K562 (cell line): ENCODE data around the gene ZNF546. TPM values are rescaled to one million over a fixed set of nuclear protein-coding genes. Genes with fewer than 3 reads are reported as not detected.

Experiments
- CBX1 ChIP-seq: sonication (generic); IDR thresholded peaks from 2 replicates; pipeline ENCODE4 v1.6.1; 2016; ENCODE audit warnings: antibody characterized with exemption, low read depth, mild to moderate bottlenecking
- CBX2 ChIP-seq: fragments of 200-600 bp; sonication (generic); IDR thresholded peaks from one replicate; pipeline ENCODE4 v1.6.1; 2012; ENCODE audit warnings: mild to moderate bottlenecking, low read length, inconsistent platforms; ENCODE audit not compliant: insufficient read depth, poor library complexity, severe bottlenecking
- CHD7 ChIP-seq: fragments of 200-600 bp; sonication (generic); IDR thresholded peaks from one replicate; pipeline ENCODE4 v1.6.1; 2012; ENCODE audit warnings: mild to moderate bottlenecking, low read depth, low read length, inconsistent platforms
- DEAF1 ChIP-seq: fragments of 450-650 bp; formaldehyde crosslinking; IDR thresholded peaks from 2 replicates; pipeline ENCODE4 v1.4.0; 2020; ENCODE audit warnings: mild to moderate bottlenecking, moderate library complexity
- EGR1 ChIP-seq: fragments of 450-650 bp; conservative IDR thresholded peaks from 2 replicates; pipeline ENCODE4 v1.6.1; 2017; ENCODE audit warnings: mild to moderate bottlenecking
- FOXM1 ChIP-seq, 2 experiments: fragments of 450-650 bp in 1 of 2; sonication (generic) in 1 of 2; formaldehyde crosslinking in 1 of 2; IDR thresholded peaks; 2 replicates each; pipeline versions ENCODE4 v1.6.1 to v1.9.0; 2017 to 2022; ENCODE audit warnings: low read depth in 2 of 2, mild to moderate bottlenecking in 2 of 2, missing genetic modification reagents in 1 of 2, moderate library complexity in 1 of 2
- MAFK ChIP-seq: IDR thresholded peaks from 2 replicates; pipeline ENCODE4 v1.6.1; 2011; ENCODE audit warnings: low read length, improper control_type of control experiment
- MXI1 ChIP-seq: IDR thresholded peaks from 2 replicates; pipeline ENCODE4 v1.6.1; 2011; ENCODE audit warnings: low read depth, mild to moderate bottlenecking, improper control_type of control experiment, low read length
- PREB ChIP-seq: sonication (generic); formaldehyde crosslinking; IDR thresholded peaks from 2 replicates; pipeline ENCODE4 v1.8.1; 2023; ENCODE audit warnings: mild to moderate bottlenecking, missing genetic modification reagents
- SMAD1 ChIP-seq: fragments of 150-350 bp; IDR thresholded peaks from 2 replicates; pipeline ENCODE4 v1.6.1; 2014; ENCODE audit warnings: low read length, low read depth; ENCODE audit not compliant: partially characterized antibody
- U2AF1 ChIP-seq: fragments of 200-400 bp; formaldehyde crosslinking; optimal IDR thresholded peaks from 2 replicates; pipeline ENCODE3; 2017; ENCODE audit warnings: mild to moderate bottlenecking, low read depth, low read length, moderate library complexity
- ZNF143 ChIP-seq: sonication (generic); formaldehyde crosslinking; IDR thresholded peaks from 2 replicates; pipeline ENCODE4 v1.9.0; 2022; ENCODE audit warnings: mild to moderate bottlenecking, missing genetic modification reagents
- ZNF444 ChIP-seq: fragments of 250-450 bp; sonication (Bioruptor Pico); IDR thresholded peaks from 2 replicates; pipeline ENCODE4 v1.4.0; 2020; ENCODE audit warnings: mild to moderate bottlenecking, moderate library complexity
- polyA plus RNA-seq, 8 experiments: library from polyadenylated mRNA; depleted of rRNA in 4 of 8; stranded (reverse) in 5 of 8; unstranded in 3 of 8; fragments of >200 nt; fragmentation: Nextera tagmentation in 2 of 8; fragmentation: Illumina TruSeq in 1 of 8; extraction: Ambion mirVana in 2 of 8; extraction: Trizol in 1 of 8; gene quantifications; 2 replicates each; pipeline versions ENCODE4 v1.2.1 to v1.2.3, GENCODE V29; 2011 to 2014; ENCODE audit warnings: inconsistent platforms in 1 of 8, missing spikeins in 1 of 8
- total RNA-seq, 7 experiments: library from RNA; depleted of rRNA in 6 of 7; stranded (reverse); fragments of >200 nt in 6 of 7; fragmentation: Illumina TruSeq in 2 of 7; extraction: Trizol in 2 of 7; gene quantifications; 2 replicates each; pipeline versions ENCODE4 v1.2.1 to v1.2.3, GENCODE V29; 2011 to 2021; ENCODE audit warnings: low replicate concordance in 1 of 7

The ZNF546 gene
- total and polyA plus RNA-seq, 9 of the 15 experiments (the other 6 are each of a cell fraction or from before 2014, with no cell fraction given): 0.73 to 5.1 (median 2.2) TPM

GRCh38 chr19:39996811-39997637, at the start of gene ZNF546 (continued):
- no peak for TF ChIP-seq CHD7
- no peak for TF ChIP-seq ZNF444 (CRISPR knock-in tag)
- no peak for TF ChIP-seq MAFK
- TF ChIP-seq MXI1: no peak
- peak; percentile 56 for TF ChIP-seq SMAD1
- TF ChIP-seq EGR1: peak; percentile 48; the same call in 1 of the 2 replicates
- TF ChIP-seq FOXM1 (IDR thresholded peaks at IDR 0.05; ENCODE audit: low read depth): peak; percentile 22; the same call in 1 of the 2 replicates
- no peak for TF ChIP-seq FOXM1 (CRISPR knock-in tag; IDR thresholded peaks at IDR 0.05; ENCODE audit: low read depth)
- TF ChIP-seq U2AF1: no peak
- no peak for TF ChIP-seq CBX1
- TF ChIP-seq CBX2: no peak
- no peak for TF ChIP-seq DEAF1
- TF ChIP-seq PREB (CRISPR knock-in tag): no peak
- peak; percentile 94 for TF ChIP-seq ZNF143 (CRISPR knock-in tag)
